ENCODE data around the gene ACAD10.
"Not testable (repeated sequence)": the region's sequence is repeated elsewhere in the genome, so short reads cannot be mapped to it uniquely, and the experiment has no call there.

The ACAD10 gene

GRCh38 chr12:111664499-111664898 lies 21.4 kb upstream of the ACAD10 start:
- in situ Hi-C loops (cut with HindIII; ENCODE audit: low pct_unique_long_range_greater_than_20kb, low sequenced_read_pairs): no loop called here
- DNase-seq (ENCODE audit: low read depth in 1 of 2, low spot score in 1 of 2): no peak
- no peak for TF ChIP-seq JUND (IDR thresholded peaks at IDR 0.05; ENCODE audit: low read depth)

GRCh38 chr12:111664961-111665865 lies 20.6 kb upstream of the ACAD10 start:
- in situ Hi-C loops (cut with HindIII; ENCODE audit: low pct_unique_long_range_greater_than_20kb, low sequenced_read_pairs): no loop called here
- no peak for TF ChIP-seq JUND (IDR thresholded peaks at IDR 0.05; ENCODE audit: low read depth)
- no peak for DNase-seq (ENCODE audit: low read depth in 1 of 2, low spot score in 1 of 2)

GRCh38 chr12:111672822-111673381 lies 13.0 kb upstream of the ACAD10 start:
- in situ Hi-C loops (cut with HindIII; ENCODE audit: low pct_unique_long_range_greater_than_20kb, low sequenced_read_pairs): no loop called here
- no peak for DNase-seq (ENCODE audit: low read depth in 1 of 2, low spot score in 1 of 2)
- TF ChIP-seq JUND (IDR thresholded peaks at IDR 0.05; ENCODE audit: low read depth): no peak

- peak; percentile 25 to 49 for DNase-seq (ENCODE audit: low read depth in 1 of 2, low spot score in 1 of 2)
- TF ChIP-seq JUND (IDR thresholded peaks at IDR 0.05; ENCODE audit: low read depth): no peak
- in situ Hi-C loops (cut with HindIII; ENCODE audit: low pct_unique_long_range_greater_than_20kb, low sequenced_read_pairs): no loop called here
These were observed 12.3 kb upstream of the ACAD10 start for GRCh38 chr12:111673503-111673902.

- in situ Hi-C loops (cut with HindIII; ENCODE audit: low pct_unique_long_range_greater_than_20kb, low sequenced_read_pairs): no loop called here
- DNase-seq (ENCODE audit: low read depth in 1 of 2, low spot score in 1 of 2): no peak
These were observed 8.7 kb upstream of the ACAD10 start for GRCh38 chr12:111677186-111677585.

GRCh38 chr12:111684485-111685198 lies 1.2 kb upstream of the ACAD10 start:
- in situ Hi-C loops (cut with HindIII; ENCODE audit: low pct_unique_long_range_greater_than_20kb, low sequenced_read_pairs); DNase-seq (ENCODE audit: low read depth in 1 of 2, low spot score in 1 of 2): not testable (repeated sequence)

More at GRCh38 chr12:111677186-111677585, 8.7 kb upstream of the ACAD10 start:
- TF ChIP-seq JUND (IDR thresholded peaks at IDR 0.05; ENCODE audit: low read depth): no peak

GRCh38 chr12:111685322-111685810 lies 487 bp upstream of the ACAD10 start:
- DNase-seq (ENCODE audit: low read depth in 1 of 2, low spot score in 1 of 2): no peak
- in situ Hi-C loops (cut with HindIII; ENCODE audit: low pct_unique_long_range_greater_than_20kb, low sequenced_read_pairs): no loop called here
- TF ChIP-seq JUND (IDR thresholded peaks at IDR 0.05; ENCODE audit: low read depth): no peak

GRCh38 chr12:111686574-111687105 lies 787 bp downstream of the ACAD10 start:
- DNase-seq (ENCODE audit: low read depth in 1 of 2, low spot score in 1 of 2): no peak
- in situ Hi-C loops (cut with HindIII; ENCODE audit: low pct_unique_long_range_greater_than_20kb, low sequenced_read_pairs): no loop called here
- no peak for TF ChIP-seq JUND (IDR thresholded peaks at IDR 0.05; ENCODE audit: low read depth)

GRCh38 chr12:111687255-111687654 lies 1.4 kb downstream of the ACAD10 start:
- DNase-seq (ENCODE audit: low read depth in 1 of 2, low spot score in 1 of 2): peak; percentile 32 to 60
- in situ Hi-C loops (cut with HindIII; ENCODE audit: low pct_unique_long_range_greater_than_20kb, low sequenced_read_pairs): no loop called here

GRCh38 chr12:111687952-111688351 lies 2.1 kb downstream of the ACAD10 start:
- TF ChIP-seq JUND (IDR thresholded peaks at IDR 0.05; ENCODE audit: low read depth): no peak
- in situ Hi-C loops (cut with HindIII; ENCODE audit: low pct_unique_long_range_greater_than_20kb, low sequenced_read_pairs): no loop called here
- DNase-seq (ENCODE audit: low read depth in 1 of 2, low spot score in 1 of 2): no peak

More at GRCh38 chr12:111687255-111687654, 1.4 kb downstream of the ACAD10 start:
- no peak for TF ChIP-seq JUND (IDR thresholded peaks at IDR 0.05; ENCODE audit: low read depth)

GRCh38 chr12:111691262-111691661 lies 5.4 kb downstream of the ACAD10 start:
- no peak for DNase-seq (ENCODE audit: low read depth in 1 of 2, low spot score in 1 of 2)
- in situ Hi-C loops (cut with HindIII; ENCODE audit: low pct_unique_long_range_greater_than_20kb, low sequenced_read_pairs): no loop called here
- no peak for TF ChIP-seq JUND (IDR thresholded peaks at IDR 0.05; ENCODE audit: low read depth)

- TF ChIP-seq JUND (IDR thresholded peaks at IDR 0.05; ENCODE audit: low read depth): no peak
- in situ Hi-C loops (cut with HindIII; ENCODE audit: low pct_unique_long_range_greater_than_20kb, low sequenced_read_pairs): no loop called here
- DNase-seq (ENCODE audit: low read depth in 1 of 2, low spot score in 1 of 2): peak in 1 of 2 experiments; percentile 34
These were observed 6.8 kb downstream of the ACAD10 start for GRCh38 chr12:111692575-111693210.

All from T47D (cell line).